HG03097 (cell line): ENCODE measurements around the gene TSPAN1.

ENCODE experiments used
- ATAC-seq: cut with Tn5 transposase; IDR thresholded peaks from one replicate; pipeline ENCODE4 v1.9.1; 2021; ENCODE audit not compliant: unreplicated experiment, low FRiP score

Gene TSPAN1

GRCh38 chr1:46159516-46159915, 15.4 kb upstream of the TSPAN1 start:
- no peak for ATAC-seq

DNA sequence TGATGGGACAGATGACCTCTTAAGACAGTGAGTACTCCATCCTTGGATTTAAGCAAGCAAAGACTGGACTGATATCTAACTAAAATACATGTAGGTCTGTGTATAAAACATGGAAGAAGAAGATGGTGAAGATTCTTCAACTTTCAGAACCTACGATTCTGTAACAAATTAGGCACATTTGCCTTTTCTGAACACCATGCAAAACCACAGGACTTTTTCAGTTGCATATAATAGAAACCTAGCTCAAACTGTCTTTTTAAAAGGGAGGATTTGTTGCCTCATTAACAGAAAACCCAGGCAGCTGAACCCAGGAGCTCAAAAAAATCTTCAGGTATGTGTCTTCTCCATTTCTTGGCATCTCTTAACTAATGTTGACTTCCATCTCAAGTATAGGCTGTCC, 14.7 kb upstream of the TSPAN1 start:
- no peak for ATAC-seq

GRCh38 chr1:46166521-46167462, 8.1 kb upstream of the TSPAN1 start:
- ATAC-seq = no peak

GRCh38 chr1:46168477-46168876, 6.4 kb upstream of the TSPAN1 start:
- ATAC-seq = no peak

DNA sequence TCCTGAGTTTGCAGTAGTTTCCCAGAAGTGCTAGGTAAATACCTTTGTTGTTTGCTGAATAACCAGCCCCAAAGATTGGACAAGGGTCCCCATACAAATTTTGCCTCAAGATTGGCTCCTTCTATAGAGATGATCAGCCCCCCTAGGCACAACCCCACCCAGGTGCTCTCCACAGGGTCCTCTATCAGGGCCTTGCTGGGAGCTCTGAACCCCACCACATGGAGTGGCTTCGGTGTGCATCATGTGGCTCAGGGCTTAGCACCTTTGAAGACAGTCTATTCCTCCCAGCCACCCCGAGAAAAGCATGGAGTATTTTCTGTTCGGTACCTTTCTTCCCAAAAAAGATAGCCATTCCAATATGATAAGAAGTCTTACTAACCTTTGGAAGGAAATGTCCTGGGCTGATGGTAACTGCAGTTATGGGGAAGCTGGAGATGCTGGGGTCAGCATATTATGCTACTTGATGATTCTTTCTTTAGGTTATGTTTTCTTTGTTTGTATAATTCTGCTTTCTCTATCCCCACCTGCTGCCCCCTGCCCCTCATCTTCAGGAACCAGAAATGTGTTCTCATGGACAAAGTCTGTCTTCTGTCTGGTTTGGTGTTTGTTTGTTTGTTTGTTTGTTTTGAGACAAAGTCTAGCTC, 5.0 kb upstream of the TSPAN1 start:
- no peak for ATAC-seq

DNA sequence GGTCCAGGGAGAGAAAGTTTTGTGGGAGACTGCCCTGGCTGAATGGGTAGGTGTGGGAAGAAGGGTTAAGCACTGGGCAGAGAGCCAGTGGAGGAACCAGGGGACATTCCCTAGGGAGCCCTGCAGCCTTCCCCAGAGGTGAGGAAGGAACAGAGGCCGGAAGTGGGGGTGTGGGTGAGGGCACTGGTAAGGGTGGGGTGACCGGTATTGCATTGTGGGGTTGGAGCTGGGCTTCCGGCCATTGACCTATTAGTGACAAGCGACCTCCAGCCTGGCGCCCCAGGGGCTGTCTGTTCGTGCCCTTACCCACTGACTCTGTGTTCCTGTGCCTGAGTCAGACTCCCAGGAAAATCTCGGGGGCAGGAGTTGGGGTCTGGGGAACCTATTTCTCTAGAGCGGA, 3.5 kb upstream of the TSPAN1 start:
- no peak for ATAC-seq

DNA sequence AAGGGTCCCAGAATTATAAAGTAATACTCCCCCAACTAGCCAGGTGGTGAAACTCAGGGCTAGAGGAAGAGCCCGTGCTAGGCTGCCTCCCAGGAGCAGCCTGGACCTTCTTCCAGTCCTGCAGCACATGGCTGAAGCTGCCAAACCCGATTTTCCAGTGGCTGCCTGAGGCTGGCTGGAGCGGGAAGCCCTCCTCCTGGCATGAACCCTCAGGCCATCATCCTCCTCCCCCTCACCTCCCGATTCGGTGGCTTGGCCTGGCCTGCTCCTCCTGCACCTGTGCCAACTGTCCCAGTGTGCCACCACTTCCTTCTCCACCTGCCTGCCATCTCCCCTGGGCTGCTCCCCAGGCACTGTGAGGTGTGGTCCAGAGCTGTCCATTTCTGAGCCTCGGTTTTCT, 3.0 kb upstream of the TSPAN1 start:
- ATAC-seq = no peak

DNA sequence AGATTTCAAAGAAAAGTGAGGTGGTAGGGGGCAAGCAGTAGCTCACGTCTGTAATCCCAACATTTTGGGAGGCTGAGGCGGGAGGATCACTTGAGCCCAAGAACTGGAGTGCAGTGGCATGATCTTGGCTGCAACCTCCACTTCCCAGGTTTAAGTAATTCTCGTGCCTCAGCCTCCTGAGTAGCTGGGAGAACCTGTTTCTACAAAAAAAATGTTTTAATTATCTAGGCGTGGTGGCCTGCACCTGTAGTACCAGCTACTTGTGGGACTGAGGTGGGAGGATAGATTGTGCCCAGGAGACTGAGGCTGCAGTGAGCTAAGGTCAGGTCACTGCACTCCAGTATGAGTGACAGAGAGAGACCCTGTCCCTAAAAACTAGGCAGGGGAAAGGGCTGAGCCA, 2.6 kb upstream of the TSPAN1 start:
- ATAC-seq = no peak

DNA sequence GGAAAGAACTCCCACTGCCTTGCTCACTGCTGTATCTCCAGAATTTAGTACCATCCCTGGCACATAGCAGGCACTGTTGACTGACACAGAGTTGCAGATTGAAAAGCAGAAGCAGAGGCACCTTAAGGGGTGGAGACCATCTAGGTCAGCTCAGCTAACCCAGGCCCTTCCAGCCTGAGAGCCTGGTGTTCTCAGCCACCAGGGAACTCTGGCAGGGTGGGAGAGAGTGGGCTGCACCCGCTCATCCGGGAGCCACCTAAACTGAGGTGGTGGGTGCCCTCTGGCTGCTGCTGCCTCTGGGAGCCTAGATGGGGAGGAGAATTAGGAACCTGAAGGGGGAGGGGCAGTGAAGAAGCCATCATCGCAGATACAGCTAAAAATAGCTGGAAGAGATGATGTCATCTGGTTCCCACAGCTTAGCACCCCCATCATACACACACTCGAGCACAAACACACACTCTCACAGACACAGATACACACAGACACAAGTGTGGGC, 1.5 kb upstream of the TSPAN1 start:
- no peak for ATAC-seq

DNA sequence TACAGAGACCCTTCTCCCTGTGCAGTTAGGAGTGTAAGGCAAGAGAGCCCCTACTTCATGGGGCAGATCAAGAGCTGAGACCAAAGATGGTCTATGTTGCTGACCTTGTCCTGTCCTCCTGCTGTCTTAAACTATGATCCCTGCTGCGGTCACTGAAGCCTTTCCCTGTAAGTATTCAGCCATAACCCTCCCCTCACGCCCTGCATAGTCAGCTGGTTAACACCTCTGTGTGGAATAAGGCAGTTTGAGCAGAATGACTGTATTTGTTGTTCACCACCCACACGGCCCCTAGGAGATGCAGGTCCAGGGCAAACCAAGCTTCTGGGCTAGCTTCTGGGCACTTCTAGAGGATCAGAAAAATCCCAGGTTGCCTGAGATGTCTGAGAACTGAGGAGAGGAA, 356 bp downstream of the TSPAN1 start:
- ATAC-seq = no peak

- no peak for ATAC-seq
These were observed 1.5 kb downstream of the TSPAN1 start, which contains the start of gene P3R3URF for GRCh38 chr1:46176211-46176865. P3R3URF (minus strand) TSS chr1:46176488; CDS start chr1:46176471, 17 bp downstream.

DNA sequence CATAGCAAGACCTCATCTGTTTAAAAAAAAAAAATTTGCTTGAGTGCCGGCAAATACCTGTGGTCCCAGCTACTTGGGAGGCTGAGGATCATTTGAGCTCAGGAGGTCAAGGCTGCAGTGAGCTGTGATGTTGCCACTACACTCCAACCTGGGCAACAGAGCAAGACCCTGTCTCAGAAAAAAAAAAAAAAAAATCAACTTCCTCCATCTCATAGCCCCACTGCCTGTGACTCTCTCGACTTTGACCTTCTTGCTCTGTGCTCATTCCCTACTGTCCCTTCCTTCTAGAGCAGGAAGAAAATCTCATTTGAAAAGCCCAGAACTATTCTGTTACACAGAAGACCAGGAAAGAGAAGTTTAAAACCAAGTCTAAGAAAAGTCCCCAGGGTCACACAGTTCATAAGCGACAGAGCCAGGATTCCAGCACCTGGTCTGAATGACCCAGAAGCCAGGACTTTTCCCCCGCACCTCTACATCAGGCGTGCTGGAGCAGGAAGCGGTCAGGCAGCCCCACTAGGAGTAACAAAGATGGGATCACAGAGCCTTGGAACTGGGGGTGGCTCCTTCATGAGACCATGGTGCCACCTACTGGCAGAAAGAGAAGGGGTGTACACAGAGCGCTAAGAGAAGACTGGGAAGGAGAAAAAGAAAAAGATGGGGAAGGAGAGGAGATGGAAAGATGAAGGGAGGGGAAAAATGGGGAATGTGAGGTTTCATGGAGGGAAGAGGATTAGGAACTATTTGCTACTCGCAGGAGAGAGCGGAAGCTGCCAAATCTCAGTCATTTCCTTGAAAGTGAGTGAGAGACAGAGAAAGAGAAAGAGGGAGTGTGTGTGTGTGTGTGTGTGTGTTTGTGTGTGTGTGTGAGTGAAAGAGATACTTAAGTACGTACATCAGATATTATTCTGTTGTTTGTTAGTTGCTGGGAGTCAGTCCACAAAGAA, 4.5 kb downstream of the TSPAN1 start:
- ATAC-seq = no peak

GRCh38 chr1:46180082-46180616, 5.3 kb downstream of the TSPAN1 start:
- ATAC-seq = no peak

DNA sequence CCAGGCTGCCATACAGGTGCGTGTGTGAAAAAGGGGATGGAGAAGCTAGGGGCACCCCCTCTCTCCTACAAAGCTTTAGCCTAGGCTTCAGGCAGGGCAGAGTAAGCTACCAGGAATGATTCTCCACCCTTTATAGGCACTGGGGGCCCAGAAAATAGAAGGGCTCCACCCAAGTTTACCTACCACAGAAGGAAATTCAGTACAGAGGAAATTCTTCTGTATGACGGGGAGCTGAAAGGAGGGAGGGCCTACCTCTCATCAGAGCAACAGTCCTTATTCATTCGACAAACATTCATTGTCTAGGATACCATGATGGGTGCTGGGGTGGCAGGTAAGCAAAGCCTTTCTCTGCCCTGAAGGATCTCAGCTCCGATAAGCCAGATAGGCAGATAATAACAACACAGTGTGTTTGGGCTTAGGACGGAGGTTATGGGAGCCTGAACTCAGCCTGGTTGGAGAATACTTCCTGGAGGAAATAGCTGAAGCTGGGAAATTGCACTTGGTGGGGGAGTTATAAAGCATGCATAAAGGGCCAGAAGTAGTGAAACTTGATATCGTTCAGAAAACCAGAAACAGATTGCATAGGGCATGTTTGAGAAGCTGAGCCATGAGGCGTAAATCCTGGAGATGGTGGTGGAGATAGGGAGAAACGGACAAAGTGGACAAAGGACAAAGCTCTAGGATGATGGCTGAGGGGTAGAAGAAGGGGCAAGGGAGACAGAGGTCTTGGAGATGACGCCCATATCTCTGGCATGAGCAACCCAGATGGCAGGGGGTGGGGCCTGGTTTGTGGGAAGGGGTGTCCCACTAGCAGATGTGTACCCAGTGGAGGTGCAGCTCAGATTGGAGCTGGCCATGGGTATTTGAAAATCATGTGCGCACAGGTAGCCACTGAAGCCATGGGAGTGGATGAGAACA, 6.7 kb downstream of the TSPAN1 start:
- no peak for ATAC-seq

DNA sequence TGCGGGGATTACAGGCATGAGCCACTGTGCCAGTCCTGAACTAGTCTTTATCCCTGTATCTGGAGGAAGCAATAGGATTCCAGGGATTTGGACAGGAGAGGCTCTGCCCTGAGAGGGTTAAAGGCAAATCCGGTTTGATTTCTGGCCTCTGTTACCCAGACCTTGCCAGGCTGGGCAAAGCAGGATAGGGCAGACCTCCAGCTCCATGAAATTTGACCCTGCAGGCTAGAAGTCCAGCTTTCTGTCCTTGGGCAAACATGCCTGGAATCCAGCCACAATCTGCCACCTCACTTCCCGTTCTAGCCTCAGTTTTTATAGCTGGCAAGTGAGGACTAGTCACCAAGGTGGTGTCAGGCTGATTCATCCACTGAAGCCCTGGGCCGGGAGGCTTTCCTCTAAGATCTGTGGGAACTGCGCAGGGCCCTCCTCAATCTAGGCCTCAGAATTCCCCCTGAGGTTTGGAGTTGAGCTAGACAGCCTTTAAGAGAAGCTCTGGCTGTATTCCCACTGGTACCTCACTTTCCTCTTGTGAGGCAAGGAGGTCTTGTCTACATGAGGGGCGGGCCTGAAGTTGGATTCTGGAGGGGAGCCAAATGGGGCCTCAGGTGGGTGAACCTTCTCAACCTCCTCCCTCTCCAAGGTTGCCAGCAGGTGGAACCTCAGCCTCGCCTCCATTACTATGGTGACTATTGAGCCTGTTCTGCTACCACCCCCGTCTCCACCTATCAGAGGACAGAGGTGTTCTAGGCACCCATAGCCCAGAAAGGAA, 8.4 kb downstream of the TSPAN1 start:
- ATAC-seq = no peak

DNA sequence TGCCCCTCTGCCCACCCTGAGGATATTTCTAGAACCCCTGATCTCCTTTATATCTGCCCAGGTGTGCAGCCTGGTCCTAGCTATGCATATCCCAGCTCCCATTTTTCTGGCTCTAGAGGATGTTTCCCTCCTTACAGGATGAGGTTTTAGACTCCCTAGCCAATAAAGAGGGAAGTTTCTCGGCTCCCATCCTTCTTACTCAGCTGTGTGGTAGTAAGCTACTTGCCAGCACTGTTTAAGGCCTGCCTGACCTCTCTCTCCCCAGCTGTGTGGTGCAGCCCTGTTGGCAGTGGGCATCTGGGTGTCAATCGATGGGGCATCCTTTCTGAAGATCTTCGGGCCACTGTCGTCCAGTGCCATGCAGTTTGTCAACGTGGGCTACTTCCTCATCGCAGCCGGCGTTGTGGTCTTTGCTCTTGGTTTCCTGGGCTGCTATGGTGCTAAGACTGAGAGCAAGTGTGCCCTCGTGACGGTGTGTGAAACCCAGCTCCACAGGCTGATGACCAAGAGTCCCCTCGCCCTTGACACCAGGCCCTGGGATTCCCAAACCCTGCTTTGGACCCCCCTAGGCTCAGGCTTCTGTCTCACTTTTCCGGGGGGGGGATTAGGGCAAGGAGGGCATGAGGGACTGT, 9.2 kb downstream of the TSPAN1 start:
- no peak for ATAC-seq

- no peak for ATAC-seq
These were observed 10.2 kb downstream of the TSPAN1 start for GRCh38 chr1:46184920-46185658.
